ENCODE results near the gene ZNF367. TPM values are rescaled to one million over a fixed set of nuclear protein-coding genes. Genes with fewer than 3 reads are reported as not detected.

ZNF367 gene
- polyA plus RNA-seq, 1 donor (not counting 4 experiments of a cell fraction or from before 2014, with no cell fraction given) = 2.2 TPM

DNA sequence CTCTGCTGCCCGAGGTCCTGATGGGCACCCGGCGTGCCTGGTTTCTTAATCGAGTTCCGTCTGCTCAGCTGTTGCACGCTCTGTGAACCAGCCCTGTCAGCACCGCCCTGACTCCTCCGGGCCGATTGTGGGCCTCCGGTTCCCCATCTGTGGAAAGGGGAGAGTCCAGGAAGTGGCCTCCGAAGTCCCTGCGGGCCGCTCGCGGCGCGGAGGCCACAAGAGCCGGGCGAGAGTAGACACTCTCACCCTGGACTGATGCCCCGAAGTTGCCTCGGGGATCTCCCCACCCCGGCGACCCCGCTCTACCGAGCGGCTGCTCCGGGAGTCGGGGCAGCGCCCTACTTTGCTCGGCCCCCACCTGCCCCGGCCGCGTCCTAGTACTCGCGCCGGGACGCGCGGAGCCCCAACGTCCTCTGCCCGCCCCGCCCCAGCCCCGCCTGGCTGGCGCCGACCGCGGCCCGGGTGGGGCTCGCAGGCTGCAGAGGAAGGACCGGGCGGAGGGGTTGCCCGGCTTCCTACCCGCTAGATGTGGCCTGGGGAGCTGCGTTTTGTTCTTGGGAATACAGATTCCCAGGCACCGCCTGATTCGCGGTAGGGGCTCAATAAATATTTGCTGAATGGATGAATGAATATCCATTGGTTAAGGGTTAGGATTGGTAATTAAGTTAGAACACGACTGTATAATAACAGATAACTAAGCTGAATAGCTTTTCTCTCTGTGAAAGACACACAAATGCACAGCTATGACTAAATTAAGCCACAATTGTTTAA, 935 bp upstream of the ZNF367 start:
- no peaks in the 10 kb centered on the region for H3K36me3 ChIP-seq (ENCODE audit: control insufficient read depth in 2 of 2, extremely low read depth in 1 of 2, insufficient read depth in 2 of 2, low read length in 2 of 2)
- no peak for TF ChIP-seq EZH2 (IDR thresholded peaks at IDR 0.05; ENCODE audit: low read length)
- TF ChIP-seq, protein P1, sequence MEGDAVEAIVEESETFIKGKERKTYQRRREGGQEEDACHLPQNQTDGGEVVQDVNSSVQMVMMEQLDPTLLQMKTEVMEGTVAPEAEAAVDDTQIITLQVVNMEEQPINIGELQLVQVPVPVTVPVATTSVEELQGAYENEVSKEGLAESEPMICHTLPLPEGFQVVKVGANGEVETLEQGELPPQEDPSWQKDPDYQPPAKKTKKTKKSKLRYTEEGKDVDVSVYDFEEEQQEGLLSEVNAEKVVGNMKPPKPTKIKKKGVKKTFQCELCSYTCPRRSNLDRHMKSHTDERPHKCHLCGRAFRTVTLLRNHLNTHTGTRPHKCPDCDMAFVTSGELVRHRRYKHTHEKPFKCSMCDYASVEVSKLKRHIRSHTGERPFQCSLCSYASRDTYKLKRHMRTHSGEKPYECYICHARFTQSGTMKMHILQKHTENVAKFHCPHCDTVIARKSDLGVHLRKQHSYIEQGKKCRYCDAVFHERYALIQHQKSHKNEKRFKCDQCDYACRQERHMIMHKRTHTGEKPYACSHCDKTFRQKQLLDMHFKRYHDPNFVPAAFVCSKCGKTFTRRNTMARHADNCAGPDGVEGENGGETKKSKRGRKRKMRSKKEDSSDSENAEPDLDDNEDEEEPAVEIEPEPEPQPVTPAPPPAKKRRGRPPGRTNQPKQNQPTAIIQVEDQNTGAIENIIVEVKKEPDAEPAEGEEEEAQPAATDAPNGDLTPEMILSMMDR (optimal IDR thresholded peaks at IDR 0.05 in 1 of 3, IDR thresholded peaks at IDR 0.05 in 1 of 3, conservative IDR thresholded peaks at IDR 0.05 in 1 of 3; ENCODE audit: extremely low read depth in 1 of 3, insufficient read depth in 2 of 3, low read length in 3 of 3) = no peak
- peak overlapping the region; percentile 86 for H3K27ac ChIP-seq (ENCODE audit: control insufficient read depth, insufficient read depth, low read length)
- FAIRE-seq (no peak), DNase-seq (ENCODE audit: low read depth, low spot score) (no peak)
- H3K4me2 ChIP-seq (ENCODE audit: control insufficient read depth, extremely low read depth, insufficient read depth, low read depth, low read length) = peak overlapping the region; percentile 90
- H3K4me3 ChIP-seq (ENCODE audit: control insufficient read depth in 2 of 3, extremely low read depth in 1 of 3, insufficient read depth in 2 of 3, low read depth in 1 of 3, low read length in 3 of 3) = peak overlapping the region; percentile 78 to 90 (median 79)
- H2AFZ ChIP-seq (ENCODE audit: control insufficient read depth, low read length) = peak overlapping the region; percentile 71
- no peaks in the 10 kb centered on the region for H3K9me1 ChIP-seq (ENCODE audit: control insufficient read depth, extremely low read depth, insufficient read depth, low read length)
- no peaks in the 10 kb centered on the region for H3K9me3 ChIP-seq (ENCODE audit: control insufficient read depth, low read depth, low read length)
- no peaks in the 10 kb centered on the region for H3K27me3 ChIP-seq (ENCODE audit: control insufficient read depth, extremely low read depth, insufficient read depth, low read length)
- peaks cover 37% of the 10 kb centered on the region for H3K4me1 ChIP-seq (ENCODE audit: control insufficient read depth, extremely low read depth, insufficient read depth, low read length)
- peaks cover 27% of the 10 kb centered on the region for H3K79me2 ChIP-seq (ENCODE audit: control insufficient read depth, insufficient read depth, low read length)
- peak overlapping the region; percentile 85 for H3K9ac ChIP-seq (ENCODE audit: control insufficient read depth, extremely low read depth, insufficient read depth, low read length)
- dilution Hi-C loops (cut with MboI; ENCODE audit: extremely low pct_ligation_motif_present, low sequenced_read_pairs) = no loop called here
- no peaks in the 10 kb centered on the region for H4K20me1 ChIP-seq (ENCODE audit: control insufficient read depth, extremely low read depth, insufficient read depth, low read length)

DNA sequence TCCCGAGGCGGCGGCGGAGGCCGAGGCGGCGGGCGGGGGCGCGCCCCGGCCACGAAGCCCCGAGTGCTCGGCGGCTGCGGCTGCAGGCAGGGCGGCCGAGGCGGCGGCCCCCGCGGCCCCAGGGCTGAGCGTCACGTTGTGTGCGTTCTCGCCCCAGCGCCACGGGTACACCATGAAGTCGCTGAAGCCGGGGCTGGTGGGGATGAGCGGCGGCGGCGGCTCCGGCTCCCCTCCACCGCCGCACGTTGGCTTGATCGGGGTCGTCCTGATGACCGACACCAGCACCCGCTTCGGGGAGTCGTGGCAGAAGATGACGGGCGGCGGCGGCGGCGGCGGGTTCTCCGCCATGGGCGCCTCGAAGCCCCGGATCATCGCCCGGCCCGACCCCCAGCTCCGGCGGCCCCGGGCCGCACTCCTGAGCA, 498 bp downstream of the ZNF367 start:
- H3K27me3 ChIP-seq (ENCODE audit: control insufficient read depth, extremely low read depth, insufficient read depth, low read length) = no peaks in the 10 kb centered on the region
- H2AFZ ChIP-seq (ENCODE audit: control insufficient read depth, low read length) = peak overlapping the region; percentile 70
- H3K4me3 ChIP-seq (ENCODE audit: control insufficient read depth in 2 of 3, extremely low read depth in 1 of 3, insufficient read depth in 2 of 3, low read depth in 1 of 3, low read length in 3 of 3) = peak overlapping the region; percentile 78 to 90 (median 85)
- H4K20me1 ChIP-seq (ENCODE audit: control insufficient read depth, extremely low read depth, insufficient read depth, low read length) = no peaks in the 10 kb centered on the region
- no peaks in the 10 kb centered on the region for H3K9me3 ChIP-seq (ENCODE audit: control insufficient read depth, low read depth, low read length)
- FAIRE-seq = no peak
- H3K4me2 ChIP-seq (ENCODE audit: control insufficient read depth, extremely low read depth, insufficient read depth, low read depth, low read length) = peak overlapping the region; percentile 84
- dilution Hi-C loops (cut with MboI; ENCODE audit: extremely low pct_ligation_motif_present, low sequenced_read_pairs) = no loop called here
- H3K79me2 ChIP-seq (ENCODE audit: control insufficient read depth, insufficient read depth, low read length) = peaks cover 34% of the 10 kb centered on the region
- peaks cover 27% of the 10 kb centered on the region for H3K4me1 ChIP-seq (ENCODE audit: control insufficient read depth, extremely low read depth, insufficient read depth, low read length)
- H3K9me1 ChIP-seq (ENCODE audit: control insufficient read depth, extremely low read depth, insufficient read depth, low read length) = no peaks in the 10 kb centered on the region
- H3K36me3 ChIP-seq (ENCODE audit: control insufficient read depth in 2 of 2, extremely low read depth in 1 of 2, insufficient read depth in 2 of 2, low read length in 2 of 2) = no peaks in the 10 kb centered on the region
- H3K27ac ChIP-seq (ENCODE audit: control insufficient read depth, insufficient read depth, low read length) = peak overlapping the region; percentile 82
- peak overlapping the region; percentile 89 for H3K9ac ChIP-seq (ENCODE audit: control insufficient read depth, extremely low read depth, insufficient read depth, low read length)
- no peak for TF ChIP-seq EZH2 (IDR thresholded peaks at IDR 0.05; ENCODE audit: low read length)
- TF ChIP-seq, protein P1 (optimal IDR thresholded peaks at IDR 0.05 in 1 of 3, IDR thresholded peaks at IDR 0.05 in 1 of 3, conservative IDR thresholded peaks at IDR 0.05 in 1 of 3; ENCODE audit: extremely low read depth in 1 of 3, insufficient read depth in 2 of 3, low read length in 3 of 3) = no peak
- no peak for DNase-seq (ENCODE audit: low read depth, low spot score)

Data from keratinocyte (primary cell).